HG03139 (cell line): ENCODE results near the gene CGNL1.

Experiments used
- ATAC-seq: cut with Tn5 transposase; IDR thresholded peaks from one replicate; pipeline ENCODE4 v1.9.1; 2021; ENCODE audit not compliant: unreplicated experiment

CGNL1 gene

DNA sequence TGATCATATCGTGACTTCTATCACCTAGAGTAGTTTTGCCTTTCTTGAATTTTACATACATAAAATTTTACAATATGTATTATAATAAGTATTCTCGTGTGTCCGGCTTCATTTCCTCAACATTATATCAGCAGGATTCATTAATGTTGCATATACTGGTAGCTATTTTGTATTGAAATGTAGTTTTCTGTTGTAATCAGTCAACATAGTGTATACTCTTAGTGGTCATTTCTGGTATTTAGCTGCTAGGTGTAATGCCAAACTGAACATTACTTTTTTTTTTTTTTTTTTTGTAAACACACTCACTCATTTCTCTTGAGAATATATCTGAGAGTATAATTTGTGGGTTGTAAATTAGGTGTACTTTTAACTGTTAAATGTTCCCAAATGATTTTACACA lies 70.1 kb downstream of the CGNL1 start:
- no peak for ATAC-seq

DNA sequence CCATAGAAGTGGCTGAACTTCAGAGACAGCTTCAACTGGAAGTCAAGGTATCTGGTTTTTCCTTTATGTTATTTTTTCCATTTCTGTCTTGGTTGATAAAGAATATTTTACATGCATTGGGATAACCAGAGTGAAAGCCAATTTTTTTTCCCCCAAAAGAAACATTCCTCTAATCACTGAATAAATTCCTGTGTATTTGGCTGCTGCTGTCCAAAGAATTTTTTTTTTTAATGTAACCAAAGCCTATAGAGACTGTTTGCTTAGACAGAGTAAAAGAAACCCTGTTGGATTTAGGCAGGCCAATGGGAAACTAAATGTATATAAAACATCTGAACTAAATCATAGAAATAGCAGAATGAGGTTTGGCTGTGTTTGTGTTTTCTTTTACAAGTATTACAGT lies 75.2 kb downstream of the CGNL1 start:
- ATAC-seq = no peak

GRCh38 chr15:57452090-57452754 lies 75.9 kb downstream of the CGNL1 start:
- ATAC-seq = no peak

DNA sequence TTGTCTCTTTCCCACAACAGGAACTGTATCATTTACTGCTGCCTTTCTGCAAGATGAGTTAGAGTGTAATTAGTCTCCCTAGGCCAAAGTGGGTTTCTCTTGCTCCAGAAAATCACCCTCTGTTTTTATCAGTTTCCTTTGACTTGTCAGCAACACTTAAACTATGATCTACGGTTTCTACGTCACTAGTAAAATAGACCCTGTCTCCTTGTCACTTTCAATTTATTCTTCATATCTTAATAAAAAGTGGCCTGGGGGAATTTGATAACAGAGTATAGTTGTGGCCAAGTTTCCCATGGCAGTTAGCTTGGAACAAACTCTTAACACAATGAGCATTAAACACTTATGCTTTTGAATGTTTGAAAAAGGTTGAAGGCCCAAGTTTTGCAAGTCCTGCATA lies 79.6 kb downstream of the CGNL1 start:
- no peak for ATAC-seq

DNA sequence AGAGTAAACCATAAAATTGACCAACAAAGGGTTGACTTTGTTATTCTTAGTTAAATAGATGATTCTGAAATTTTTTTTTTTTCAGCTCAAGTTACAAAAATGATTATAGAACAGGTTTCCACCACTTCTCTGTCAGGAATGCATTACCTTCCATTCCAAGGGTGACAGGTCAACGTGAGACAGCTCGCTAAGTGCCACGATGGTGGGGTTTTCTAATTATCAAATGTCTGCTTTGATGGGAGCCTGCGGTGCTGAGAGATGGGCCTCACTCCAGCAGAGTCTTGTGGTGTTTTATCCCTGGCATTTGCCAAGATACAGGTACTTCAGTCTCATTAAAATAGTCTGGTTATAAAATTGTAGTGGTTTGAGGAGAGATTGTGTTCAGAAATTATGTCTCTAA lies 80.3 kb downstream of the CGNL1 start:
- ATAC-seq = no peak

DNA sequence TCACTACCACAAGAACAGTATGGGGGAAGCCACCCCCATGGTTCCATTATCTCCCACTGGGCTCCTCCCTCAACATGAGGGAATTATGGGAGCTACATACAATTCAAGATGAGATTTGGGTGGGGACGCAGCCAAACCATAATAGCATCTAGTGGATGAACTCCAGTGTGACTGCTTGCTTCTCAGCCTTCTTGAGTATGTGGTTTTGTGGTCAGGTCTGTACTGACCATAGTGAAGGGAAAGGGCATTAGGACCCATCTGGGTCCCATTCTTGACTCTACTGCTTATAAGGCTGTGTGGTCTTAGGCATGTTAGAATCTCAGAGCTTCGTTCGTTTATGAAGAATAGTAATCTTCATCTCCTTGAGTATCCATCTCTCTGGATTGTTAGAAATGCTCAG lies 81.4 kb downstream of the CGNL1 start:
- no peak for ATAC-seq

GRCh38 chr15:57458356-57458781 lies 82.1 kb downstream of the CGNL1 start:
- no peak for ATAC-seq

DNA sequence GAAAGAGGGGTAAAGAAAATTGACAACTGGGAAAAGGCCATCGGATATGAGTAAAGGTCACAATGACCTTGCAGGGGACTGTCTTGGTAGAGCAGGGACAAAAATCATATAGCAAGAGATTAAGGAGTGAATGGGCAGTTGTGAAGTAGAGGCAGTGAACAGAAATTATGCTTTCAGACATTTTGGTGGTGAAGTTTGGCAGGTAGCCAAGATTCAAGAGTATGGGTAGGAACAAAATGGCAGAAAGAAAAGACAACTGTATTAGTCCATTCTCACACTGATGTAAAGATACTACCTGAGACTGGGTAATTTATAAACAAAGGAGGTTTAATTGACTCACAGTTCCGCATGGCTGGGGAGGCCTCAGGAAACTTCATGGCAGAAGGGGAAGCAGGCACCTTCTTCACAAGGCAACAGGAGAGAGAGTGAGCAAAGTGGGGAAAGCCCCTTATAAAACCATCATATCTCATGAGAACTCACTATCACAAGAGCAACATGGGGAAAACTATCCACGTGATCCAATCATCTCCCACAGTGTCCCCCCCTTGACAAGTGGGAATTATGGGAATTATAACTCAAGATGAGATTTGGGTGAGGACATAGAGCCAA lies 84.0 kb downstream of the CGNL1 start:
- no peak for ATAC-seq

DNA sequence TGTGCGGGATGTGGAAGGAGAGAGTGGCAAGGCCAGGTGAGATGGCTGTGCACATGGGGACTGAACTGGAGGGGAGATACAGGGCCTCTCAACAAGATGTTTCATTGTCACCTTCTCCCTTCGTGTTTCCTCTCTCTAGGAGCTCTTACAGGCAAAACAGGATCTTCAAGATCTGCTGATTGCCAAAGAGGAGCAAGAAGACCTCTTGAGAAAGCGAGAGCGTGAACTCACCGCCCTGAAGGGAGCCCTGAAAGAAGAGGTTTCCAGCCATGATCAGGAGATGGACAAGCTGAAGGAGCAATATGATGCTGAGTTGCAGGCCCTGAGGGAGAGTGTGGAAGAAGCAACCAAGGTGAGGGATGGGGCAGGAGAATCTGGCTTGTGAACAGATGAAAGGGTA lies 85.2 kb downstream of the CGNL1 start:
- ATAC-seq = no peak

GRCh38 chr15:57462381-57462780 lies 86.1 kb downstream of the CGNL1 start:
- no peak for ATAC-seq

DNA sequence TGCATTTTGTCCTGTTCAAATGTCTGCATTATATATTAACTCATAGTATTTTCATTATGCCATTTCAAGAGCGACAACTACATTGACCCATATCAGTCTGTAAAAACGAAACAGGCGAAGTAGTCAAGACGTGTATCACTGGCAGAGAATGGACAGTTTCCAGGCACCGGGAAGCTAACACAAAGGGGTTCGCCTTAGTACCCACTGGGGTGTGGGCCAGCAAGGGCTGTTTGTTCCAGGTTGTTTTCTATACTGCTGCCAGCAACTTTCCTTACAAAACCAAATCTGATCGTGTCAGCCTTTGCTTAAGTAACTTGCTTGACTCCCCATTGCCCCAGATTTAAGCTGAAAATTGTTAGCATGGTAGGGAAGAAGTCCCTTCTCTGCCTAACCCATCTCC lies 87.1 kb downstream of the CGNL1 start:
- ATAC-seq = no peak

DNA sequence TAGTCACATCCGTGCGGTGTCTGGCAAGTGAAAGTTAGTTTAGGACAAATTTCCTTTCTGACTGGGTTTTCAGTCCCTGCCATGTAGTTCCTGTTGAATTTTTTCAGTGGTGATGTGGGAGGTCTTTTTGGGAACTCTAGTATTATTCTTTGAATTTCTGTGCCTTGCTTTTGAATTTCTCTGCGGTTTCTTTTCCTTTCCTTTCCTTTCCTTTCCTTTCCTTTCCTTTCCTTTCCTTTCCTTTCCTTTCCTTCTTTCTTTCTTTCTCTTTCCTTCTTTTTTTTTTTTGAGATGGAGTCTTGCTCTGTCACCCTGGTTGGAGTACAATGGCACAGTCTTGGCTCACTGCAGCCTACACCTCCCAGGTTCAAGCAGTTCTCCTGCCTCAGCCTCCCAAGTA lies 88.2 kb downstream of the CGNL1 start:
- ATAC-seq = no peak

- ATAC-seq = no peak
Measured at GRCh38 chr15:57468486-57468885, 92.2 kb downstream of the CGNL1 start.

DNA sequence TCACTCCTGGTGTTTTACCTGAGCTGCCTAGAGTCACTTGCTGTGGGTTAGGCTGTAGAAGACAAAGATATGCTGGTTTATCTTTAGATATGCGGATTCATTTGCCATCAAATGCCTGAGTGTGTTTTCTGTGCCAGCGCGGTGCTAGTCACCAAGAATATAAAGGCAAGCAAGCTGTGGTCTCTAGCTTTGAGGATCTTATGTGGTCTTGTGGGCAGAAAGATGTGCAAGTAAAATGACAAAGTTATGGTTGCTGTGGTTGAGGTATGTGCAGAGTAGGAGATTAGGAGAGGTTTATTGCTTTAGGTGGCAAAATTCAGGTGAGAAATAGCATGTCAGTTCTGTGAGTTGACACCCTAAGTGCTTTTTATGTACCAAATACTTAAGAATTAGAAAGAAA lies 94.2 kb downstream of the CGNL1 start:
- no peak for ATAC-seq

GRCh38 chr15:57472861-57473260 lies 96.6 kb downstream of the CGNL1 start:
- no peak for ATAC-seq

DNA sequence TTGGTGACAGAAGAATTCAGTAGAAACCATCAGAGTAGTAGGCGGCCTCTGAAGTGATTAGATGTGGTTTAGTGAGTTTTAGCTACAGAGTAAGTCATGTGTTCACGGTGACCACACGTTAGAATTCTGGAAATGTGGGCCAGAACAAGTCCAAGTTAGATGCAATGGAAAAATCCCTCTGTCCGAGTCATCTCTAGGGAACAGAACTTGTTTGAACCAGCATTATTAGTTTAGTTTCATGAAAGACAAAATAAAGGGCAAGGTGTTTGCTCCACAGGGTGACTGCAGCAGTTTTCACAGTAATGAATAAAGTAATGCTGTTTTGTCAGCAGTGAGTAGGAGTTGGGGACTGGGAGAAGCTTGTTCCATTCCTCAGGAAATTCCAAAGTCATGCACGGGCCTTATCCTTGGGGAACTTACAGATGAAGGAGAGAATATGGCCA lies 100.2 kb downstream of the CGNL1 start:
- ATAC-seq = no peak

GRCh38 chr15:57477736-57478522 lies 101.6 kb downstream of the CGNL1 start:
- peak; percentile 59 for ATAC-seq

DNA sequence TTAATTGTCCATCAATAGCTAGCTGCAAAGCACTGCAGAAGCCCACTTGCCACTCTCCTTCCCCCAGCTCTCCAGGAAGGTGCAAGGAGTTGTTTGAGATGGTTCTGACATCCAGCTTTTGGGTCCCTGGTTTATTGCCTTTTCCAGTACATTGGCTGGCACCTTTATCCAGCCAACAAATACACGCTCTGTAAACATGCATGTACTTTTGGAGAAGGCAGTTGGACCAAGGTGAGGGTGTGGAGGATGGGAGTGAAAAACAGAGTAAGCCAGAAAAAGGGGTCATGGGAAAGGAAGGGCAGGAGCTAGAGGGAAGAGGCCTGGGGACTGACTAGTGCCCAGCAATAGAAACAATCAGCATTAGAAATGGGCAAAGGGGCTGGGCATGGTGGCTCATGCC lies 102.7 kb downstream of the CGNL1 start:
- no peak for ATAC-seq

GRCh38 chr15:57481038-57481705 lies 104.9 kb downstream of the CGNL1 start:
- ATAC-seq = no peak

DNA sequence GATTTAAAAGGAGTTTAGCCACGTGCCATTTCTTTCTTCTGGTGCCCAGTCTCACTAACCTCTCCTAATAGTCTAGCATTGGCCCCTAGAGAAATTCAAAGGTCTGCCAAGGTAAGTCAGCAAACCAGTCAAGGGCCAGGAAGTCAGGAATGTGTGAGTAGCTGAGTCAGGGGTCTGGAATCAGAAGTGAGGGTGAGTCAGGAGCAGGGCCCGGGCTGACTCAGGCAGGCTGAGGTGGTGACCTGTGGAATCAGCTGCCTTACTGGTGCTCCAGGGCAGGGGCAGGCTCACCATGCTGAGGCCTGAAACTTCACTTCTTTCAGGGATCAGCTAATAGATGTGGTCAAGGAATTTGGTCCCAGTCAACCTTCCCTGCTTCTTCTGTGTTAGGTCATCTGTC lies 109.6 kb downstream of the CGNL1 start:
- no peak for ATAC-seq

DNA sequence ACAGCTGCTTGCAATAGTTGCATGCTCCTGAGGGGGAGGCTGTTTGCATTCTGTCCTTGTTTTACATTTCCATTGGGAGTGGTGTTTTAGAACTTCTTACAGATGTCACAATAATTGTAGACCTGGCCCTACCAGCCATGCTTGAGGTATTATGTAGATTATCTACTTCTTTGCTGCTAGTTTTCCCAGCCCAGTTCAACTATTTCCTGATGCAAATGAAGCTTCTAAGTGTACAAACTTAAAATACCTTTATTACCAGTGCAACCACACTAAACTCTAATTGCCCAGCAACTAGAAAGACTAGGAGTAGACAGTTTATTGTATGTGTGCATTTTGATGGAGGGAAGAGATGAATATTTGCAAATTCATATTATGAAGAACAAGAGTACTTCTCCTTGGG lies 110.5 kb downstream of the CGNL1 start:
- no peak for ATAC-seq

- ATAC-seq = no peak
Measured at GRCh38 chr15:57489122-57489521, 112.8 kb downstream of the CGNL1 start.
